AG08396 (cell line): ENCODE results near the gene CD151.

ENCODE experiments used
- DNase-seq: peaks from one replicate; pipeline ENCODE4 v3.0.0; 2012; ENCODE audit warnings: low spot score, mixed read lengths

CD151 gene

DNA sequence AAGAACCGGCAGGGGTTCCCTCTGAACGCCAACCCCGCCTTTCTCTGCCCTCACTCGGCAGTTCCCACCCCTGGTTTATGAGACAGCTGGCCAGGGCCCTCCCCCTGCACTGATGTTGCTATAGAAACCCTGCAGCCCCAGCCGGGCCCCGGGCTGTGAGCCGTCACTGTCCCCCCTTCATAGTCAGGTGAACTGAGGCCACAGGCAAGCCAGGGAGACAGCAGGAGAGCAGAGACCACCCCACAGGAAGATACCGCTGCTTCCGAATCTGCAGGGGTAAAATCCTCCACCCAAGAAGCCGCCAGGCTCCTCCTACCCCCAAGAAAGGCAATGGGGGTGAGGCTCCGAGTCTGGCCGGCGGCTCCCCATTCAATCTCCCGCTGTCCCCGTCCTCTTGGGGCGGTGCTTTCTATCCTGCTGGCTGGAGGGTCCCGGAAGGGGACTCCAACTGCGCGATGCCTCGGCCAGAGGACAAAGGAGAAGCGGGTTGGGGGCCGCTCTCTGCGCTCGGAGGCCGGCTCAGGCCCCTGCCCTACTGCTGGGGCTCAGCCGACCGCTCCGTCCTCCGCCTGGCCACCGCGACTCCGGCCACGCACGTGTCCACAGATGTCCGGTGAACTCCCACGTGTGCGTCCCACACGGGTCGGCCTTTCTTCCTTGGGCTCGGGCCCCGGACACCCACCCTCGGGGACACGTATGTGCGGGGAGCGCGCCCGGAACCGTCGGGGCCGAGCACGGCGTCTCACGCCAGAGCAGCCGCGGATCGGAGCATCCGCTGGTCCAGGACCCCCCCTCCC lies 35.3 kb upstream of the CD151 start:
- peak; percentile 90 for DNase-seq

GRCh38 chr11:798093-798713 lies 34.5 kb upstream of the CD151 start, which contains the start of gene SLC25A22:
SLC25A22 (minus strand) TSS chr11:798281; CDS start chr11:795006, 3,275 bp downstream.
- peak; percentile 96 for DNase-seq

DNA sequence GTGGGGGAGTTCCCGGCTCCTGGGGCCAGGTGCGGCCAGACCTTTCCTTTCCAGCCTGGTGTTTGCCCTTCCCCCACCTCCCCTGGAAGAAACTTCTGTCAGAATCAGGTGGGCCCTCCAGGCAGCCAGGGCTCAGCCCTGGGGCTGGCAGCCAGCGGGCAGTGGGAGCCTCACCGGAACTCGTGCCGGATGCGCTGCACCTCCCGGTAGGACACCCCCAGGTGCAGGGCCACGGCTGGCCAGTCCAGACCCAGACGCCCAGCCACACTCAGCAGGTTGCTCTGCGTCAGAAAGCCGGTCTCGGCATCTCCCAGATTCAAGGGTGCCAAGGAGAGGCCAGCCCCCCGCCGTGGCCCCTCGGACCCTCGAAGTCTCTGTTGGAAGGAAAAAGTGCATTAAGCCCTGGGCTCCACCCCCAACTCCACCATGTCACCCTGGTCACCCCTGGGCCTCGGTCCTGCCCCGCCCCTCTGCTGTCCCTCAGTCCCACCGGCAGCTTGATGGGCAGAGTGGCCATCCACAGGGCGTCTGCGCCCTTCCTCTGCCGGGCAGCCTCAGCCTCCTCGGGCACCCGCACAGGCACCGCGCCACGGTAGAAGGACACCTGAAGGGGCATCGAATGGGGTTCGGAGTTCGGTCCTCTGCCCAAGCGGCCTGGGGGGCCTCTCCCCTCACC lies 33.0 kb upstream of the CD151 start:
- no peak for DNase-seq

DNA sequence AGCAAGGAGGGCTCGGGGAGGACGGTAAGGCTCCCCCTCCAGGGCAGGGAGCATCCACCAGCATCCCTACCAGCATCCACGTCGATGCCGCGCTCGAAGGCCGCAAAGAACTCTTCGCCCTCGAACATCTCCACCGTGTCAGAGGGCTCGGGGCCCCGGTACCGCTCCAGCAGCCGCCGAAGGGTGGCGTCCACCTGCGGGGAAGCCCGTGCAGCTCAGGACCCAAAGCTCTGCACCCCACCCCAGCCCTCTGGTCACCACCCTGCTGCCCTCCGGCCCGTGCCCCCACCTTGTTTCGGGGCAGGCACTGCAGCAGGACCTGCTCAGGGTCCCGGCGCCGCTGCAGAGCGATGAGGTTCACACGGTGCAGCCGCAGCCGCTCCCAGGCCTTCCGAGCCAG lies 32.3 kb upstream of the CD151 start:
- DNase-seq = no peak

DNA sequence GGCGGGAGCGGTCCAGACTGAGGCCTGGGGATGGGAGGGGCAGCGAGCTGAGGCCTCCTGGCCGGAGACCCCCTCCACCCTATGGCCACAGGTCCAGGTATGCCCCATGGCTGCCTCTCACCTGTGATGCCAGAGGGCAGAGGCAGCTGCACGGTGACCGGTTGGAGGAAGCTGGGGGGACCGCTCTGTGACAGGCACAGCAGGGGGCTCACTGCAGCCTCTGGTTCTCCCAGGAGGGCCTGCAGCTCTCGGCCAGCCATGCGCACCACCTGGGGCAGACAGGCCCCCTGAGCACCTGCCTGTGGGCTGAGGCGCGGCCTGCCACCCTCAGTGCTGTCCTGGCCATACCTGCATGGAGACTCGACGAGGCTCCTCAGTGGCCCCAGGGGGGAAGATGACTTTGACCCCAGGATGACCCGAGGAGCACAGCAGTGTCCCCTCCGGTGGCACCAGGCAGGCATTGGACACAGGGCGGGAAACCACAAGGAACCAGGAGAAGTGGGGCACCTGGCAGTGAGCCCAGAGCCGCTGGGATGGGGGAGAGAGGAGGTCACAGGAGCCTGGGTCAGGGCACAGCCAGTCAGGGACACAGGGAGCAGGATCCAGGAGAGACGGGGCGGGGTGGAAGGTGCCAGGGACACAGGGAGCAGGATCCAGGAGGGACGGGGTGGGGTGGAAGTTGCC lies 31.5 kb upstream of the CD151 start:
- DNase-seq = no peak

GRCh38 chr11:802018-802617 lies 30.6 kb upstream of the CD151 start:
- DNase-seq = no peak

DNA sequence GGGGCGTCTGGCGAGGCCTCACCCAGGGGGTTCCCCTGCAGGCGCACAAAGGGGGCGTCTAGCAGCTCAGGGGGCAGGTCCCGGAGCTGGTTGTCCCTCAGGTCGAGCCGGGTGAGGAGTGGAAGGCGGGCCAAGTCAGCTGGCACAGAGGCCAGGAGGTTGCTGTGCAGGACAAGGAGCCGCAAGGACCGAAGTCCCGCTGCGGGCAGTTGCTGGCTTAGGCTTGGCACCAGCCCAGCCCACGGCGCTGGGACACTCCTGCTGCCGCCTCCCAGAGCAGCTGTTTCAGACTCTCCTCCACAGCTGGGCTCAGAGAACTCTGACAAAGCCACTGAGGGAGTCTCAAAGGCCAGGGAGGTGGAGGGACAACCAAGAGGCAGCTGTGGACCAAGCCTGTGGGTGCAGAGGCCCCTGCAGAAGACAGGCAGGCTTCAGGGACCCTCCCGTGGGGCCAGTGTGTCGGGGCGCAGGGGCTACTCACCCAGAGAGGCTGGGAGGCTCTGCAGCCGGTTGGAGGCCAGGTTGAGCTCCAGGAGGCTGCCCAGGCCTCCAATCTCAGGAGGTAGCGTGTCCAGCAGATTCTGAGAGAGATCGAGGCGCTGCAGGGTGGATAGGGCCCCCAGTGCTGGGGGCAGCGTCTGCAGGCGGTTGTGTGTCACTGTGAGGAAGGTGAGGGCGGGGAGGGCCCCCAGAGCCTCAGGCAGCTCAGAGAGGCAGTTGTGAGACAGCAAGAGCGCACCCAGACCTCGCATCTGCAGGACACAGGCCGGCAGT lies 29.9 kb upstream of the CD151 start:
- no peak for DNase-seq

DNA sequence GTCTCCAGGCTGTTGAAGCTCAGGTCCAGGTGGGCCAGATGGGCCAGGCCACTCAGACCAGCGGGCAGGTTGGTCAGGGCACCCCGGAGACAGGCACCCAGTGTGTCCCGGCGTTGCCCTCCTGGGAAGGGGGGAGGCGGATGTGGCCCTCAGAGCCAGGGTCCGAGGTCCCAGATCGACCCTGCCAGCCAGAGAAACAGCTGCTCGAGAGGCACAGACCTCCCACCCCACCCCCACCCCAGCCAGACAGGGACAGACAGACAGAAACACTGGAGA lies 29.3 kb upstream of the CD151 start:
- no peak for DNase-seq

- DNase-seq = peak; percentile 53
These were observed 28.8 kb upstream of the CD151 start for GRCh38 chr11:803770-804598.

DNA sequence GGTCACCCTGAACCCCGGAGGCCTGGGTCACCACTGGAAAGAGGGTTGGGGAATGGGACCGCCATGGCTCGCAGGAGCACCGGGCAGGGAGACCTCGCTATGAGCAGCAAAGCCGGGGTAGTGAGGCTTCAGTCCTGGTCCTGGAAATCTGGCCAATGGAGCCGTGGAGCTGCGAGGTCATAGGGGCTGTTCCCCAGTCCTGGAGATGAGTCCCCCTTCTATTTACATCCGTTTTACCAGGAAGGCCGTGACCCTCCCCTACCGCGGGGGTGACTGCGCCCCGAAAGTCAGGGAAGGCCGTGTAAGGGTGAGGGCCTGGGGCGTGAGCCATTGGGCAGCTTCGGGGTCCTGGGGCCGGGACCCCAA lies 28.2 kb upstream of the CD151 start:
- DNase-seq = no peak

DNA sequence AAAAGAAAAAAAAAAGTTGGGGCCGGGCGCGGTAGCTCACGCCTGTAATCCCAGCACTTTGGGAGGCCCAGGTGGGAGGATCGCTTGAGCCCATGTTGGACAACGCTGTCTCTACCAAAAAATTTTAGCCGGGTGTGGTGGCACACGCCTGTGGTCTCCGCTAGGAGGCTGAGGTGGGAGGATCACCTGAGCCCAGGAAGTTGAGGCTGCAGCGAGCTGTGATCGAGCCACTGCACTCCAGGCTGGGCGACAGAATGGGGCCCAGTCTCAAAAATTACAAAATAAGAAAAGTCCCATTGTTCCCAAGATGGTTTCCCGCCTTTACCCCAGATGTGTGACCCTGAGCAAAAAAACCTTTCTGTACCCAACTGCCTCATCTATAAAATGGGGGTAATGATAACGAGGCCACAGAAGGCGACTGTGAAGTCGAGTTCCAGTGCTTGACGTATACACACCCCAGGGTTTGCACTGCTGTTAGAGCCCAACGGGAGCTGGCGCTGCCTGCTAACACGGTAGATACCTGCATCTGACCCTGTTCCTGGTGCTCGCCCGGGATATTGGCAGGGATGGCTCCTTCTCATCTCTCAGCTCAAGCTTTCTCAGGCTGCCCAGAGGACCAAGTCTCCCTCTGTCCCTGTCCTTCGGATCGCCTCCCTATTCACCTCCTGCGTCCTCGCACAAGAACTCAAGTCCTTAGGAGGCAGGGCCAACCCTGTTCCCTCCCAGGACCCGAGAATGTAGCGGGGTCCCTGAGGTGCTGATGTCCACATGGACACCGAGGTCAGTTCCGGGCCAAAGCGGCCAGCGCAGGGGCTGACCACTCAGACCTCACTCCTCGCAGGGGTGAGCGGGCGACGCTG lies 24.1 kb upstream of the CD151 start:
- DNase-seq = peak; percentile 90

GRCh38 chr11:809287-810039 lies 23.3 kb upstream of the CD151 start, which contains the start of gene RPLP2:
RPLP2 (plus strand) TSS chr11:809967; CDS start chr11:810235, 268 bp downstream.
- peak; percentile 98 for DNase-seq

GRCh38 chr11:810040-810567 lies 22.6 kb upstream of the CD151 start:
- no peak for DNase-seq

- DNase-seq = no peak
These were observed 21.1 kb upstream of the CD151 start for GRCh38 chr11:811446-812245.

- no peak for DNase-seq
These were observed 20.4 kb upstream of the CD151 start for GRCh38 chr11:812390-812789.

GRCh38 chr11:813072-813455 lies 19.7 kb upstream of the CD151 start:
- DNase-seq = no peak

- DNase-seq = no peak
These were observed 19.2 kb upstream of the CD151 start for GRCh38 chr11:813456-814096.
